T-helper 2 cell treated with Interferon-gamma antibody and Interleukin-4, amounts not matched to agents 100 ng/mL and 5 ng/mL, for 36 hours (primary cell): ENCODE results near the gene NREP. TPM values are rescaled to one million over a fixed set of nuclear protein-coding genes. Genes with fewer than 3 reads are reported as not detected.

Source experiments
- intact Hi-C: fragments of 100-400 bp; cut with micrococcal nuclease; formaldehyde crosslinking; loops from one replicate; pipeline ENCODE4 v1.15.1; 2023
- total RNA-seq: library from RNA; stranded (reverse); gene quantifications from 2 replicates; pipeline ENCODE4 v1.2.3, GENCODE V29; 2022

NREP gene
- 25.8 and 30.3 TPM in 2 replicates for total RNA-seq

GRCh38 chr5:111756581-111757354, at the start of gene NREP:
NREP (minus strand) TSS chr5:111757194; CDS start chr5:111755772, 1,422 bp downstream.
- intact Hi-C loops = loop anchor here (1.0 to 5.0 kb wide), 11 partner anchors 14 to 1018 kb away; partner anchors contain the start of genes EPB41L4A, SLC25A46, STARD4 and WDR36

- intact Hi-C loops = no loop called here
These were observed 49.8 kb upstream of the NREP start for GRCh38 chr5:111806753-111807152.

- intact Hi-C loops = no loop called here
These were observed 49.2 kb upstream of the NREP start for GRCh38 chr5:111806156-111806555.

- intact Hi-C loops = no loop called here
These were observed 48.1 kb upstream of the NREP start for GRCh38 chr5:111805071-111805470.

- intact Hi-C loops = no loop called here
These were observed 43.4 kb upstream of the NREP start for GRCh38 chr5:111800351-111800750.

- intact Hi-C loops = no loop called here
These were observed 38.1 kb upstream of the NREP start for GRCh38 chr5:111795142-111795541.

- intact Hi-C loops = no loop called here
These were observed 35.6 kb upstream of the NREP start for GRCh38 chr5:111792471-111793058.

GRCh38 chr5:111790295-111790694, 33.3 kb upstream of the NREP start:
- intact Hi-C loops = no loop called here

GRCh38 chr5:111787006-111787405, 30.0 kb upstream of the NREP start:
- intact Hi-C loops = no loop called here

- intact Hi-C loops = loop anchor here (5.0 kb wide), 1 partner anchor 232 kb away; no protein-coding TSS in a partner anchor
These were observed 27.6 kb upstream of the NREP start for GRCh38 chr5:111784491-111785181.

GRCh38 chr5:111783537-111783936, 26.5 kb upstream of the NREP start:
- intact Hi-C loops = loop anchor here (5.0 kb wide), 1 partner anchor 231 kb away; no protein-coding TSS in a partner anchor

GRCh38 chr5:111782216-111782615, 25.2 kb upstream of the NREP start:
- intact Hi-C loops = loop anchor here (5.0 kb wide), 1 partner anchor 230 kb away; no protein-coding TSS in a partner anchor

GRCh38 chr5:111781200-111781599, 24.2 kb upstream of the NREP start:
- intact Hi-C loops = loop anchor here (5.0 kb wide), 1 partner anchor 229 kb away; no protein-coding TSS in a partner anchor

- intact Hi-C loops = loop anchor here (5.0 kb wide), 1 partner anchor 228 kb away; no protein-coding TSS in a partner anchor
These were observed 22.9 kb upstream of the NREP start for GRCh38 chr5:111779922-111780292.

- intact Hi-C loops = no loop called here
These were observed 22.4 kb upstream of the NREP start for GRCh38 chr5:111779260-111779921.

- intact Hi-C loops = no loop called here
These were observed 20.2 kb upstream of the NREP start for GRCh38 chr5:111776913-111777781.

GRCh38 chr5:111775224-111775623, 18.2 kb upstream of the NREP start:
- intact Hi-C loops = no loop called here

GRCh38 chr5:111774525-111774924, 17.5 kb upstream of the NREP start:
- intact Hi-C loops = no loop called here

- intact Hi-C loops = no loop called here
These were observed 15.6 kb upstream of the NREP start for GRCh38 chr5:111772456-111773122.

- intact Hi-C loops = no loop called here
These were observed 12.5 kb upstream of the NREP start for GRCh38 chr5:111769541-111769940.
